Measurements from ENCODE around the gene AHI1.
"Not testable (repeated sequence)": the region's sequence is repeated elsewhere in the genome, so short reads cannot be mapped to it uniquely, and the experiment has no call there.

Gene AHI1

DNA sequence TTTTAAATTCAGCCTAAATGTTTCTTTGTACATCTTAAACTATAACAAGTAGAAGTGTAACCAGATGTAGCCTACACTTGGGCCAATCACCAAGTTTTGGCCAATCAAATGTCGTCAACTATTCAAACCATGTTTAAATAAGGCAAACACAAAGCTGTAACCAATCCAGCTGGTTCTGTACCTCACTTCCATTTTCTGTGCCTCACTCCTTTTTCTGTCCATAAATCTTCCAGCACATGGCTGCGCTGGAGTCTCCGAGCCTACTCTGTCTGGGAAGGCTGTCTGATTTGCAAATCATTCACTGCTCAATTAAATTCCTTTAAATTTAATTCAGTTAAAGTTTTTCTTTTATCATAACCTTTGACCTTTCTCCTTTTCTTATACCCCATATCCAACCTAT lies 7.7 kb upstream of the AHI1 start:
- DNase-seq, result no peak

DNA sequence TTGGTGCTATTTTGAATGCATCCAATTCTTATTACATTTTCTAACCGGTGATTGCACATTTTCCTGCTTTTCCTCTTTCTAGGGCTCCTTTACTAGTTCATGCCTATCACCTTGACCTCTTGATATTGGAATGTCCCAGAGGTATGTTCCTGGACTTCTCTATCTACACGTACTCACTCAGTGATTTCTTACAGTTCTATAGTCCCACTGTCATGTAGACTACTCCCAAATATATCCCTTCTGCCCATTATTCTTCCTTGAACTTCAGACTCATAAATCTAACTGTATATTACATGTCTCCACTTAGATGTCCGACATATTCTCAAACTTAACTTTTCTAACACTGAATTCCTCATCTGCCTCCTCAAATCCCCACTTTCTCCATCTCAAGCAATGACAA lies 7.2 kb upstream of the AHI1 start:
- no peak for DNase-seq

DNA sequence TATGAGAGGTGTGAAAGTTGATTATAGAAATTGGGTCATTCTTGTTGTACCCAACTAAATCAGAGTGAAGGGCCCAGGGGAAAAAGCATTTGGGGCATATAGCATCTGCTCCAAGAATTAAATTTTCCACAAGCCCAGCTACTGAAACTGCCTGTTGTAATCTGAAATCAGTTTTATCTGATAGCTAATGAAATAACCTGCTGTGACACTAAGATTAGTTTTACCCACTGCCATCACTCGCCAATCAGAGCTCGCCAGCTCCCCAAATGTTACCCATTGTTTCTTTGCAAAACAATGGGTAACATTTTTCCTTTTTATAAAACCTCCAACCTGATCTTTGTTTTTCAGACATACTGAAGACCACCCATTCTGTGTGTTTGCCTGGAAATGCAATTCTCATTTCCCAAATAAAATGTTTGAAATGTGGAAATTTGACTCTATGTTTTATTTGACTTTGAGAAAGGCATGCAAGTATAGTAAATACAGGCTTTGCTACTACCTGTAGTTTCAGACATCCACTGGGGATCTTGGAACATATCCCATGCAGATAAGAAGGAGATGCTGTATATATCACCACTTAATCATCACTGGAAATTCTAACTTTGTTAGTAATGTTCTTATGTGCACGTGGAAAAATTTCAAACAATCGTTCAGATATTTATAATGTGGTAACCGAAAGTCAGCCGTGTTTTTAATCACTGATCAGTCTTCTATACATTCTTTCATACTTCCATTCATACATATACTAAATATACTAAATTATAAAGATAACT lies 6.3 kb upstream of the AHI1 start:
- DNase-seq, result no peak

DNA sequence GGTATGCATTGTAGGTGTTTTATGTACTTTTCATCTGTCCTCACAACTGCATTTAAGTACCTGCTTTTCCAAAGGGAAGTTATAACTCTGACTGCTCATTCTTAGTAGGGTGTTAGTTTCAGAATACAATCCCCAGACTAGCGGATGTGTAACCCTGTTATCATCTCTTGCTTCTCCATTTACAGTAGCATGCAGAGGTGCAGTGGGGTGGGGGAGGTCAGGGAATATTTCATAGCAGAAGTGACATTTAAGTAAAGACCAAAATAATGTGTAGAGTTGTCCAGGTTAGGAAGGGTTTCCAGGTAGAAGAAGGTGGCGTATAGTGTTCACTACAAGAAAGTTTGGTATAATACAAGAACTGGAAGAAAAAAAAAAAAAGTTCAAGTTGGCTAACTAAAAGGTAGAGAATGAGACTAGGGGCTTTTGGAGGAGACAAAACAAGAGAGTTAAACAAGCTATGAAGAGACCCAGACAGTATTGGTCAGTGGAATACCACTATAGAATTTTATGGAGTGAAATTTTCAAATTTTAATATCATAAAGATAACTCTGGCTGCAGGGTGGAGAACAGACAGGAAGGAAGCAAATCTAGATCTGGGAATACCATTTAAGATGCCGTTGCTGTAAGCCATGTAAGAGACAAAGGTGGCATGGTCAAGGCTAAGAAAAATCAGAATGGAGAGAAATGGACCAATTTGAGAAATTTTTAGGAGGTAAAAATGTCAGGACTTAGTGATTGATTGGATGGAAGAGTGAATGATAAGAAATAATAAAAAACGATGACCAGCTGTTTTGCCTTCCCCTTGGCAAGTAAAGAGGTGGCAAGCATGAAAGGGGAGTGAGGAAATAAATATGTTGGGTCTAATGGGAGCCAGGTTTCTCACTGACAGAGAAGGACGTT lies 2.2 kb upstream of the AHI1 start:
- no peak for DNase-seq

DNA sequence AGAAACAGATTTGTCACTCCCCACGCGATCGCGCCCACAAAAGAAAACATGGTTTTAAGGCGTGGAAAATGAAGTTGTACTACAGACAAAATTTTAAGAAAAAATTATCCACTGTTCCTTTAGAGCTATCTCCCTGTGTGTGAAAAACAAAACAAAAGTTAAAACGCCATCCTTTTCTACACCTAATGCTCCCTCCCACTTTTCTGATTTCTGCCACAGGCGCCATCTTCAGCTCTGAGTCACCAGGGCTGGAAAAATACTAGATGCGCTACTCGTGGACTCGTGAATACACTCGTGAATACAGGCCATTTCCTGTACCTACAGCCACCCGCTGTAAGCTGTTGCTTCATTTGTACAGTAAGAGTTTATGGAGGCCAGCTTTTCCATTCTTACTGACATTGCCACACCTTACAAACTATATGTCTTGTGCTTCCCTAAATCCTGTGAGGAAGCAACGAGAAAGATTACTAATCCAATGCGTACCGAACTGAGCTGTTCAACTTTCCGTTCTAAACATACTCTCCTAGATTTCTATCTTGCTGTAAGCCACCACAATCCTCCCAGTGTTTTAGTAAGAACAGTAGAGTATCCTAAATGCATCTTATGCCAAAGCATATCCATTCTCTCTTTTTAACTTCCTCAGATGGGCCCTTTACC lies 773 bp upstream of the AHI1 start:
- DNase-seq, result peak; percentile 69

DNA sequence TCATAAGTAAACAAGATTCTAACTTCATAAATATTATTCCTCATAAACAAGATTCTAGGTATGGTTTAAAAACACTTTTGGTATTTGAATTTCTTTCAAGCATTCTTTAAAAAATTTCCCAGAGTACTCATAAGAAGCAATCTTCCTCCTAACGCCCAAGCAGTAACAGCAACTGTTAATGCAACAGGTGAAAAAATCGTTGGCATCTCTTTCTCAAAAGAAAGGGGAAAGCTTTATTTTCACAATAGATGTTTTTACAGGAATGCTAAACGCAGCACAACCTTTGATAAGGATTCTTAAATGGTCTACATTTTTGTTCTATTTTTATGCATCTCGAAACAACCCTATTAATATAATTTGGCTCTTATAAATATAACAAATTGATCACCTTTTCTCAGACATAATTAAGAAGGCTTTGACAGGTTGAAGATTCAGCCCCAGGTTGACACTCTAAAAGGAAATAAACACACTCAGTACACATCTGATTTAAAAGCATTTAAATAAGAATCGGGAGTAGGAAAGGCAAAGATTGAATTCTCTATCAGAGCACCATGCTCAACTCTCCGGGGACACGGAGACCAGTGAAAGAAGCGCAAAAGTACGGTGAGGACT lies 634 bp downstream of the AHI1 start:
- DNase-seq, result no peak

DNA sequence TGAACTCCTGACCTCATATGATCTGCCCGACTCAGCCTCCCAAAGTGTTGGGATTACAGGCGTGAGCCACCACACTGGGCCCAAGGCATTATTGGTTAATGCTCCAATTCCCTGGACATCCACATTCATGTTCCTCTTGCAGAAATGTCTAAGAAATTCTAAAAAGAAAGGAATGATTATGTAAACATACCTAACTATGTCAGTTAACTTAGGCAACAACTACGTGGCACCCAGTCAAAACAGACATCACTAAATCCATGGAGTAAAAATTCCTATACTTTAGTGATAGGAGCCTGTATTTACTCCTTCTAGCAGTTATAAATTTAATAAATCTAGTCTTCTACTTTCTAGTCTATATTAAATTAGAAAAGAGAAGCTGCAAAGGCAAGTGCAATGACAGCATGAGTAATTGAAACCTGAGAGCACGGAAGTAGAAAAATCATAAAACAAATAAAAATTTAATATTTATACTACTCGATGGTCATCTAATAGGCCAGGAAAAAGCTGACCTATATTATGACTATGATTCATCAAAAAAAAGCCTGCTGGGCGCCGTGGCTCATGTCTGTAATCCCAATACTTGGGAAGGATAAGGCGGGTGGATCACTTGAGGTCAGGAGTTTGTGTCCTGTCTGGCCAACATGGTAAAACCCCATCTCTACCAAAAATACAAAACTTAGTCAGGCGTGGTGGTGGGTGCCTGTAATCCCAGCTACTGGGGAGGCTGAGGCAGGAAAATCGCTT lies 4.2 kb downstream of the AHI1 start:
- no peak for DNase-seq

DNA sequence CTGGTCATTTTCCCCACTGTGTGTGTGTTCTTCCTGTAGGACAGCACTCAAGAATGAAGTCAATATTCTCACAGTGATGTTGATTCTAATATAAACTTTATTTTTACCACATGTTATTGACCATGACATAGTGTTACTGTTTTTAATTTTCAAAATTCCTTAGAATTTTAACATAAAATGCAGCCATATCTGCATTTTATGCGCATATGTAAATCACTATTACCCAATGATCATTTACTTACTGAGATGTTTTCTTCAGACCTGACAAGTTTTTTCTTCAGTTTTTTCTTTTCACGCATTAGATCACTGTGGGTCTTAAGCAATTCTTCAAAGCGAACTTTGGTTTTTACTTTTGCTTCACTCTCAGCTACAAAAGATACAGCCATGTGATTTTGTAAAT lies 7.2 kb downstream of the AHI1 start:
- DNase-seq, result no peak

DNA sequence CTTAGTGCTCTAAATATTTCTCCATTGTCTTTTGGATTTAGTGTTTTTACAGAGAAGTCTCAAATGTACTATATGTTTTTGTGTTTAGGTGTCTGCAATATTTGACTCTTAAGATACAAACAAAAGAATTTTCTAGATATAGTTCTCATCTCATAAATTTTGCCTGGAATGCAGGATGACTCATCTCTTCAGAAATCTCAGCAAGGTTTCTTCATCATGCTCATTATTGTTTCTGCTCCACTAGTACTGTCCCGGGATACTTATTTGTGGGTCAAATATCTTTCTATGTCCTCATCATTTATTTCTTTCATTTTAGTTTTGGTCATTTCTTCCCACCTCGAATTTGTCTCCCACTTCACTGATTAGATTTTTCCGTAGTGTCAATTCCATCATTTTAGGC lies 9.5 kb downstream of the AHI1 start:
- no peak for DNase-seq

DNA sequence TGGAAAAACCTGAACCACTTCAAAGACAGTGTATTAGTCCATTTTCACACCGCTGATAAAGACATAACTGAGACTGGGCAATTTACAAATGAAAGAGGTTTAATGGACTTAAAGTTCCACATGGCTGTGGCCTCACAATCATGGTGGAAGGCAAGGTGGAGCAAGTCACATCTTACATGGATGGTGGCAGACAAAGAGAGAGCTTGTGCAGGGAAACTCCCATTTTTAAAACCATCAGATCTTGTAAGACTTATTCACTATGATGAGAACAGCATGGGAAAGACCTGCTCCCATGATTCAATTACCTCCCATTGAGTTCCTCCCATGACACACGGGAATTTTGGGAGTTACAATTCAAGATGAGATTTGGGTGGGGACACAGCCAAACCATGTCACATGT lies 13.6 kb downstream of the AHI1 start:
- DNase-seq, result not testable (repeated sequence)

DNA sequence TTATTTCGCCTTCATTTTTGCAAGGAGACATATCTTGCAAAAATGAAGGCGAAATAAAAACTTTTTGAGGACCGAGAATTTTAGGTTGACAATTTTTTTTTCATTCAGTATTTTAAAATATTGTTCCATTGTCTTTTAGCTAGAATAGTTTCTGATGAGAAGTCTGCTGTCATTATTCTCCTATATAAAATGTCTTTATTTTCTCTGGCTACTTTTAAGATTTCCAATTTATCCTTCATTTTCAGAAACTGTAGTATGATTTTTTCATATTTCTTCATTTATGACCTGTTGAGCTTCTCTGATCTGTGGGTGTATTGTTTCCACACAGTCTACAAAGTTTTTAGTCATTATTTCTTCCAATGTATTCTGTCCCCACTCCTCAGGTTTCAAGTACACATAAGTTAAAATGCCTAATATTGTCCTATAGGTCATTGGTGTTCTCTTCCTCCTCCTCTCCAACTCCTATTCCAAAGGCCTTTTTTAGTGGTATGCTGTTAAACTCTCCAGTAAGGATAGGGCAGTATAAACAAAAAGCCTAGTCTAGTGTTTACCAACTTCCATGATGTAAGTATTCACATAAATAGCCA lies 15.7 kb downstream of the AHI1 start:
- DNase-seq, result no peak

DNA sequence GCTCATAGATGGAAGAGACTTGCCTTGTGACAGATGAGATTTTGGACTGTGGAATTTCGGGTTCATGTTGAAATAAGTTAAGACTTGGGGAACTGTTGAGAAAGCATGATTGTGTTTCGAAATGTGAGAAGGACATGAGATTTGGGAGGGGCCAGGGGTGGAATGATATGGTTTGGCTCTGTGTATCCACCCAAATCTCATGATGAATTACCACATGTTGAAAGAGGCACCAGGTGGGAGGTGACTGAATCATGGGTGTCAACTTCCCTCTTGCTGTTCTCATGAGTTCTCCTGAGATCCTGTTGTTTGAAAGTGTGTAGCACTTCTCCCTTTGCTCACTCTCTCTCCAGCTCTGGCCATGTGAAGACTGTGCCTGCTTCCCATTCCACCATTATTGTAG lies 17.9 kb downstream of the AHI1 start:
- DNase-seq, result no peak

DNA sequence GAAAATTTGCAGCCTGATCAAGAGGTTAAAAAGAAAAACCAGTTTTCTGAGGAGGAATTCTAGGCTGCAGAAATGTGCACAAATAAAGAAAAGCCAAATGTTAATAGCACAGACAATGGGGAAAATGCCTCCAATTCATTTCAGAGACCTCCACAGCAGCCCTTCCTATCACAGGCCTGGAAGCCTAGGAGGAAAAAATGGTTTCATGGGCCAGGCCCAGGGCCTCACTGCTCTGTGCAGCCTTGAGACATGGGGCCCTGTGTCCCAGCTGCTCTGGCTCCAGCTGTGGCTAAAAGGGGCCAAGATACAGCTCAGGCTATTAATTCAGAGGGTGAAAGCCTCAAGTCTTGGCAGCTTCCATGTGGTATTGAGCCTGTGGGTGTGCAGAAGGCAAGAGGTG lies 18.9 kb downstream of the AHI1 start:
- DNase-seq, result no peak

DNA sequence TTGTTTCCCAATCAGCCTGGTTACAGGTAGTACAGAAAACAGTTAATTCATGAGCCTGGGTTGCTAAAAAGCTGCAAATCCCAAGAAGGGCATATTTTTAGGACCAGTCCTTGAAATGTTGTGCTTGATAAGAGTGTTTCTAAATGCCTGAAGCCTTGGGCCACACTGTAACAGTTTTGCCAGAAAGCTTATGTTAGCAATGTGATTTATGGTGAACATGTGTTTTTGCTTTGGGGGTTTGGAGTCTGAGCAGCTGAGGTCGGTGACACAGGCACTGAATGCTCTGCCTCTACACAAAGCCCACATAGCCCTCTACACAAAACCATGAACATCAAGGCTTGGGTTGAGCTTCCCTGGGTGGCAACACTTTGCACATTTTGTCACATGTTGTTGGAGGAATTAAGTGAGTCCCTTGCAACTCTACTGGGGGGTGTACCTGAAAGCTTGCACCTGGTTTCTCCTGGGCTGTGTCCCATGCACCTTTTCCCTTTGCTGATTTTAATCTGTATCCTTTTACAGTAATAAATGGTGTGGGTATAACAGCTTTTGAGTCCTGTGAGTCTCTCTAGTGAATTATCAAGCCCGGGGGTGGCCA lies 22.2 kb downstream of the AHI1 start:
- DNase-seq, result no peak

DNA sequence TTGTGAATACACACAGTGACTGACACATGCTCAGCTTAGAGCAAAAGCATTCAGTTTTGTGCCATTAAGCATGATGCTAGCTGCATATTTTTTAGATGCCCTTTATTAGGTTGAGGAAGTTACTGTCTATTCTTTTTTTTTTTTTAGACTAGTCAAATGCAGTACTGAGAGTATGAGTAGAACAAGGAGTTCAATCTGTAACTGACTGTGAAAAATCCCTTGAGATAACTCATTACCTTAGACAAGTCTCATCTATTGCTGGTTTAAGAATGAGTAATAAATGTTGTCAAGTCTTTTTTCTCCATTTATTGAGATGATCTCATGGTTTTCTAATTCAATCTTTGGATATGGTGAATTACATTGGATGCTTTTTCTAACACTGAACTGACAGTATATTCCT lies 23.2 kb downstream of the AHI1 start:
- DNase-seq, result no peak

DNA sequence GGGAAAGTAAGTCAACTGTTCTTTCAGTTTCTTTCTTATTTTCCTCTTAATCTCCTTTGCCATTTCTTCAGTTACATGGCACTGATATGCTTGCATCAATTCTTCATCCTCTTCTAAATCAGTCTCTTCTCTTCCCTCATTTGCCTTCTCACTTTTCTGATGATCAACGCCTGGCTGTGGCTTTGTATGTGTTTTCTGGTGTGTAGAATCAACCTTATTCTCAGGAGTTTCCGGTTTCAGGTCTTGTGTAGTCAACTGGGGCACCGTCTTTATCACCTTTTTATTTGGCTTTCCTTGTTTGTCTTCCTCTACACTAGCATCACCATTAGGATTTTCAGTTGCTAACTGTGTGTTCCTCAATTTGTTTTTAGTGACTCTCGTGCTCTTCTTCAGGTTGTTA lies 31.6 kb downstream of the AHI1 start:
- DNase-seq, result no peak

DNA sequence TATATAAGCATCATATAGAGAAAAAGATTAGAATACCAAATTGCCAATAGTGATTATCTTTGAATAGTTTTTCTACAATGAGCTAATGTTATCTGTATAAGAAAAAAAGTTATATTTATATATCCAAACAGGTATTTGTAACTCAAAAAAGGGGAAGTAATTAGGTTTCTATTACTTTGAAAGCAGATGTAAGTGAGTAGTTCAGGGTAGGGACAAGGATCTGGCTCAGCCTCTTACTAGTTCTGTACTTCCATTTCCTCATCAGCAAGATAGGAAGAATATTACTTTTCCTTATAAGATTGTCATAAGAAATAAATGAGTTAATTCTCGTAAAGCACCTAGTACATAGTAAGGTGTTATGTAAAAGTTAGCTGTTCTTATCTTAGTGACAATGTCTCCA lies 32.2 kb downstream of the AHI1 start:
- no peak for DNase-seq

DNA sequence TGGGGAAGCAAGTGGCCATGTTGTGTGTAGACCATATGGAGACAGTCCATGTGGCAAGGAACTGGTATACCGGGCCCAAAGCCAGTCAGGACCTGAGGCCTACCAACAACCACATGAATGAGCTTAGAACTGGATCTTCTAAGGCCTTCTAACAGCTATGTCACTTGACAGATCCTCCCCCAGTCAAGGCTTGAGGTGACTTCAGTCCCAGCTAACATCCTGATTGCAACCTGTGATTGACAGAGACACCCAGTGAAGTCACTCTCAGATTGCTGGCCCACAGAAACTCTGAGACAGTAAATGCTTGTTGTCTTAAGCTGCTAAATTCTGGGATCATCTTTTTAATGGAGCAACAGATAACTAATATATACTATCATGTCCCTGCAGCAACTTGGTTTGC lies 32.9 kb downstream of the AHI1 start:
- no peak for DNase-seq

DNA sequence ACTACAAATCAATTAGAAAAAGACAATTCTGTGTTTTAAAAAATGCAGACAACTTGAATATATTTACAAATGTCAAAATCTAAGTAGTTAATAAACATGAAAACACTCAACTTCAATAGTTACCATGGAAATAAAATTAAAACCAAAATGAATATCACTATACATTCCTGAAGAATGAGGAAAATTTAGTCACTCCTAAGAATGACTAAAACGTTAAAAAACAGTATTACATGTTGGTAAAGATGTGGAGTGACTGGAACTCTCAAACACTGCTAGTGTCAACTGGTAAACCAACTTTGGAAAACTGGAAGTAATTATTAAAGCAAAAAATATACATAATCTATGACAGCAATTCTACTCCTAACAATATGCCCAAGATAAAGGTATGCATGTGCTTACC lies 36.3 kb downstream of the AHI1 start:
- no peak for DNase-seq

DNA sequence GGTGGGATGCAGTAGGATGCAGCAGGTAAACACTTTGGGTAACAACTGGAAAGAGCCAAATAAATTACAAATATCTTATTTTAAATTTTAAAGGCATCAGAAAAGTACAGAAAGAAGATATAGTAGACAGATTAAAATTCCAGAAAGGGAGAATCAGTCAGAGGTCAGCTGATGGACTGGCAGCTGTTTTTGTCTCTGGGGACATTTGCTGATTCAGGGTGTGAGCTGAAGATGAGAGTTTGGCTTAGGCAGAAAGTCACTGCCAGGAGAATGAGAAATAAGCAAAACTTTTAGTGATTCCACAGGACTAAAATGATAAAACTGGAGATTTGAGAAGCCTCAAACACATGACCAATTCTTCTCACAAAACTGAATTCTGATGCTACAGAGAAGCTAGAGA lies 39.5 kb downstream of the AHI1 start:
- no peak for DNase-seq

DNA sequence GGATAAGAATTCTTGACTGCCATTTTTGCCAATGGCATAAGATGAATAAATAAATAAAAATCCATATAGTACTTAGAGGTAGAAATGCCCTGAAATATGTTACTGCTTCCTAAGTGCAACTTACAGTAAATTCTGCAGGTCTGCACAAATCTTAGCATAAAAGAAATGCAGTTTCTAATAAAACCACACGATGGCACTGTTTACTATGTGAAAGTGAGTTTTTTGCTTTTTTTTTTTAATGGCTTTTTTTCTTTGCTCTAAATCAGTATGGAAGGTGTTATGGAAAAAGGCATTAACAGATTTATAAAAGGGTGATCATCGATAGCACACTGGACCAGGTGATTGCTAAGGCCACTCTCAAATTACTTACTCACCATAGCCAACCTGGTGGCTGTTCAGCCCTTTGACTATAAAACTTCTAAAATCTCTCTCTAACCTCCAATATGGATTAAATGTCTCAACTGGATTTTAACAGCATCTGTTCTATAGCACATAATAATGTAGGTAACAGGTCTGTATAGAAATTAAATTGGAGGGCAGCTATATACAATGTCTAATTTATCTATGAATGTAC lies 45.8 kb downstream of the AHI1 start:
- DNase-seq, result no peak

Measured in CD4-positive, alpha-beta T cell treated with Interleukin-17A for 4 hours (primary cell).